AG04450 (cell line): ENCODE measurements around the gene BECN2. TPM values are rescaled to one million over a fixed set of nuclear protein-coding genes. Genes with fewer than 3 reads are reported as not detected.

Source experiments
- CTCF ChIA-PET: fragments of 300-600, 350-600 bp; formaldehyde crosslinking; extraction: SDS; loops from one replicate; lab custom pipeline; 2022; ENCODE audit warnings: antibody characterized with exemption, inconsistent platforms; lab: Charles Lee
- POLR2A ChIA-PET: fragments of 350-600 bp; formaldehyde crosslinking; extraction: SDS; loops from one replicate; lab custom pipeline; 2021; ENCODE audit warnings: antibody characterized with exemption, inconsistent platforms; lab: Yijun Ruan, JAX
- DNase-seq: peaks from one replicate; pipeline ENCODE4 v3.0.0-alpha.2; 2011; ENCODE audit warnings: low read depth, low spot score
- H3K27ac ChIP-seq: one replicate; pipeline ENCODE4 v1.5.1; 2012; ENCODE audit warnings: low read depth, low read length, control low read depth
- H3K27me3 ChIP-seq: one replicate; pipeline ENCODE4 v1.6.0; 2012; ENCODE audit warnings: low read length; ENCODE audit not compliant: control insufficient read depth, insufficient read depth
- H3K4me3 ChIP-seq: 2 replicates; pipeline ENCODE4 v1.5.1; 2011; ENCODE audit warnings: mild to moderate bottlenecking, low read depth, low read length, control low read depth
- H3K9me3 ChIP-seq: 2 replicates; pipeline ENCODE4 v1.5.1; 2012; ENCODE audit warnings: low read length; ENCODE audit not compliant: control insufficient read depth, insufficient read depth
- CTCF ChIP-seq: IDR thresholded peaks from 2 replicates; pipeline ENCODE4 v1.5.1; 2011; ENCODE audit warnings: low read depth, low read length, control low read depth, inconsistent platforms
- polyA minus RNA-seq: library from RNA; depleted of rRNA, polyadenylated mRNA; stranded (reverse); fragments of >200 nt; gene quantifications from 2 replicates; pipeline ENCODE4 v1.2.3, GENCODE V29; 2011; rRNA and poly(A)+ RNA removed
- polyA plus RNA-seq: library from polyadenylated mRNA; depleted of rRNA; stranded (reverse); fragments of >200 nt; gene quantifications from 2 replicates; pipeline ENCODE4 v1.2.3, GENCODE V29; 2011; rRNA removed

Gene BECN2
- not detected in 2 replicates for polyA plus RNA-seq
- not detected in 2 replicates for polyA minus RNA-seq

DNA sequence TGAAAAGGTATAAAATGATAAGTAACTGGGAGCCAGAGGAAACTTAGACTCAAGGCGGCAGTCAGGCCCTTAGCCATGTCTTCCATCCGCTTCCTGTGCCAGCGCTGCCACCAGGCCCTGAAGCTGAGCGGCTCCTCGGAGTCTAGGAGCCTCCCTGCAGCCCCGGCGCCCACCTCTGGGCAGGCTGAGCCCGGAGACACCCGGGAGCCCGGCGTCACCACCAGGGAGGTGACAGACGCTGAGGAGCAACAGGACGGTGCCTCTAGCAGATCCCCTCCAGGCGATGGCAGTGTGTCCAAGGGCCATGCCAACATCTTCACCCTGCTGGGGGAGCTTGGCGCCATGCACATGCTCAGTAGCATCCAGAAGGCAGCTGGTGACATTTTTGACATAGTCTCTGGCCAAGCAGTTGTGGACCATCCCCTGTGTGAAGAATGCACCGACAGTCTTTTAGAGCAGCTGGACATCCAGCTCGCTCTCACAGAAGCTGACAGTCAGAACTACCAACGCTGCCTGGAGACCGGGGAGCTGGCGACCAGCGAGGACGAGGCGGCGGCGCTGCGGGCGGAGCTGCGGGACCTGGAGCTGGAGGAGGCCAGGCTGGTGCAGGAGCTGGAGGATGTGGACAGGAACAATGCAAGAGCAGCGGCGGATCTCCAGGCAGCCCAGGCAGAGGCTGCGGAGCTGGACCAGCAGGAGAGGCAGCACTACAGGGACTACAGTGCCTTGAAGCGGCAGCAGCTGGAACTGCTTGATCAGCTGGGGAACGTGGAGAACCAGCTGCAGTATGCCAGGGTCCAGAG is at the start of gene BECN2:
BECN2 (plus strand) TSS at position 76 of the 803 bp plus-strand sequence; CDS start at position 76, 0 bp downstream.
- POLR2A ChIA-PET = no interaction called here
- Histone ChIP-seq H3K27me3 (no peaks in the 10 kb centered on the region), H3K9me3 (peaks cover 14% of the 10 kb centered on the region), H3K27ac (no peak within 1 kb of the TSS), H3K4me3 (no peak within 1 kb of the TSS)
- CTCF ChIA-PET = no interaction called here
- TF ChIP-seq CTCF = no peak
- no peak for DNase-seq

GRCh38 chr1:241916196-241916595 is 41.4 kb upstream of the BECN2 start:
- H3K4me3 ChIP-seq = no peak overlapping the region
- no peak for TF ChIP-seq CTCF
- ChIA-PET POLR2A (no interaction called here), CTCF (no interaction called here)
- H3K27me3 ChIP-seq = no peaks in the 10 kb centered on the region
- no peaks in the 10 kb centered on the region for H3K9me3 ChIP-seq
- DNase-seq = no peak
- no peak overlapping the region for H3K27ac ChIP-seq

DNA sequence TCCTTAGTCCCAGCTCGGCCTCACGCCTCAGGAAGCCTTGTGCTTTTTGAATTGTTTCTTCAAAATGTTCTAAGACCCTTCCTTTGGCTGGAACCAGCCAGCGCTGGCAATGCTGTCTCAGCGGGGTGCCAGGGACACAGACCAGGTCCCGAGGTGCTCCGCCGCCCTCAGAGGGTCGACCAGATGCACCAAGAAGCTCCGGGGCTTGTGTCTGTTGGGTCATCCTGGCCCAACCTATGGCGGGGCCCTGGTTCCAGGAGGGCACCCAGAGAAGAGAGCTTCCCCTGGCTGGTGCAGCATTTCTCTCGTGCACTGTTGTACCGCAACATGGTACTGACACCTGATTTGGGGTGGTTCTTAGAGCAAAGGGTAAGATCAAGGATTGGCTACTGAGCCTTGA is 40.1 kb upstream of the BECN2 start:
- ChIA-PET CTCF (no interaction called here), POLR2A (no interaction called here)

DNA sequence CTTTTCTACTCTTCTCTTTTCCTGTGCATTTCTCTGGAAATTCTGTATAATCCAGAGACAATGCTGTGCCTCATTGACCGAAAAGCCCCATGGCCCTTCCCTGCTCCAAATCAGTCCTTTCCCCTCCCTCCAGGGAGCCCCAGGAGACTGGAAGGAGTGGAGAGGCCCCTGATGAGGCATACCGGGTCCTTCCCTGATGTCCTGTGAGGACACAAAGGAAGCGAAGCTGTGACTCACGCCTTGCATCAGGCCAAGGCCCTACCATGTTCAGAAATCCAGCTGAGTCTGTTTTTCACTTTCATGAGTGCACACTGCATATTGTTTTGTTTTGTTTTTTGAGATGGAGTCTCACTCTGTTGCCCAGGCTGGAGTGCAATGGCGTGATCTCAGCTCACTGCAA is 38.7 kb upstream of the BECN2 start:
- CTCF ChIA-PET = interaction anchor here (1.3 to 1.6 kb wide), 2 partner anchors 23 to 24 kb away, joined by 3 read pairs; no protein-coding TSS in a partner anchor
- DNase-seq = no peak
- no peak for TF ChIP-seq CTCF
- Histone ChIP-seq H3K27ac (peak overlapping the region; percentile 3), H3K4me3 (no peak overlapping the region), H3K27me3 (no peaks in the 10 kb centered on the region), H3K9me3 (no peaks in the 10 kb centered on the region)
- POLR2A ChIA-PET = no interaction called here

More for the DNA sequence above, 40.1 kb upstream of the BECN2 start:
- H3K9me3 ChIP-seq = no peaks in the 10 kb centered on the region
- no peak for DNase-seq
- no peaks in the 10 kb centered on the region for H3K27me3 ChIP-seq
- H3K4me3 ChIP-seq = no peak overlapping the region
- H3K27ac ChIP-seq = no peak overlapping the region
- no peak for TF ChIP-seq CTCF
